Osteoblast (primary cell): Measurements from ENCODE around the gene FAM219A. TPM values are rescaled to one million over a fixed set of nuclear protein-coding genes. Genes with fewer than 3 reads are reported as not detected.

Experiments
- DNase-seq: peaks from one replicate; pipeline ENCODE4 v3.0.0; 2011; ENCODE audit warnings: low spot score, mixed read lengths; ENCODE audit not compliant: insufficient read length; ENCODE audit errors: missing footprints
- H2AFZ ChIP-seq: 2 replicates; pipeline ENCODE4 v1.6.0; 2011; ENCODE audit warnings: mild to moderate bottlenecking, low read length
- H3K27ac ChIP-seq: 2 replicates; pipeline ENCODE4 v1.5.1; 2011; ENCODE audit warnings: mild to moderate bottlenecking, low read depth, low read length, moderate library complexity
- H3K27me3 ChIP-seq: 2 replicates; pipeline ENCODE4 v1.6.0; 2012; ENCODE audit warnings: mild to moderate bottlenecking, control low read depth, inconsistent platforms, low read length, moderate library complexity; ENCODE audit not compliant: insufficient read depth
- H3K36me3 ChIP-seq: 2 replicates; pipeline ENCODE4 v1.5.1; 2011; ENCODE audit warnings: mild to moderate bottlenecking, low read length, control low read depth, moderate library complexity; ENCODE audit not compliant: insufficient read depth
- H3K4me1 ChIP-seq: 2 replicates; pipeline ENCODE4 v1.5.1; 2011; ENCODE audit warnings: mild to moderate bottlenecking, low read length, control low read depth, moderate library complexity; ENCODE audit not compliant: insufficient read depth
- H3K4me2 ChIP-seq: 2 replicates; pipeline ENCODE4 v1.6.0; 2011; ENCODE audit warnings: mild to moderate bottlenecking, low read length; ENCODE audit not compliant: insufficient read depth
- H3K4me3 ChIP-seq: fragments of 200-600 bp; sonication (generic); 3 replicates; pipeline ENCODE4 v1.5.1; 2012; ENCODE audit warnings: mild to moderate bottlenecking, low read length, inconsistent platforms; ENCODE audit not compliant: insufficient read depth
- H3K79me2 ChIP-seq: 2 replicates; pipeline ENCODE4 v1.6.0; 2012; ENCODE audit warnings: mild to moderate bottlenecking, low read length, control low read depth, inconsistent platforms; ENCODE audit not compliant: insufficient read depth
- H3K9me3 ChIP-seq: 2 replicates; pipeline ENCODE4 v1.5.1; 2011; ENCODE audit warnings: low read depth, low read length, control low read depth
- H4K20me1 ChIP-seq: 2 replicates; pipeline ENCODE4 v1.6.0; 2012; ENCODE audit warnings: mild to moderate bottlenecking, low read length, control low read depth; ENCODE audit not compliant: insufficient read depth
- CTCF ChIP-seq: IDR thresholded peaks from 2 replicates; pipeline ENCODE4 v1.5.1; 2011; ENCODE audit warnings: mild to moderate bottlenecking, low read depth, low read length, moderate library complexity; ENCODE audit errors: extremely low read depth
- total RNA-seq: library from RNA; depleted of rRNA; stranded (reverse); fragments of >200 nt; gene quantifications from 2 replicates; pipeline ENCODE4 v1.2.3, GENCODE V29; 2012

Gene FAM219A
- total RNA-seq, 1 donor: 9.4 TPM

- no peaks in the 10 kb centered on the region for H3K4me1 ChIP-seq
- H3K4me3 ChIP-seq: no peak overlapping the region
Measured at GRCh38 chr9:34387239-34387638, 71.1 kb downstream of the FAM219A start.

GRCh38 chr9:34386656-34387055 lies 71.7 kb downstream of the FAM219A start:
- no peak overlapping the region for H2AFZ ChIP-seq
- H3K36me3 ChIP-seq: no peaks in the 10 kb centered on the region
- no peaks in the 10 kb centered on the region for H3K27me3 ChIP-seq
- TF ChIP-seq CTCF: no peak
- DNase-seq: no peak
- no peak overlapping the region for H3K27ac ChIP-seq
- H3K4me3 ChIP-seq: no peak overlapping the region
- no peaks in the 10 kb centered on the region for H3K4me1 ChIP-seq
- H3K79me2 ChIP-seq: no peaks in the 10 kb centered on the region
- H3K4me2 ChIP-seq: no peak overlapping the region
- no peaks in the 10 kb centered on the region for H3K9me3 ChIP-seq
- no peaks in the 10 kb centered on the region for H4K20me1 ChIP-seq

More at GRCh38 chr9:34387239-34387638, 71.1 kb downstream of the FAM219A start:
- peak; percentile 14 for DNase-seq
- Histone ChIP-seq H3K4me2 (no peak overlapping the region), H3K79me2 (no peaks in the 10 kb centered on the region), H4K20me1 (no peaks in the 10 kb centered on the region), H3K27ac (no peak overlapping the region), H3K9me3 (no peaks in the 10 kb centered on the region), H3K36me3 (no peaks in the 10 kb centered on the region), H2AFZ (no peak overlapping the region), H3K27me3 (no peaks in the 10 kb centered on the region)
- TF ChIP-seq CTCF: no peak

- Histone ChIP-seq H3K27me3 (no peaks in the 10 kb centered on the region), H4K20me1 (no peaks in the 10 kb centered on the region), H3K4me2 (no peak overlapping the region), H3K4me1 (no peaks in the 10 kb centered on the region), H2AFZ (no peak overlapping the region), H3K79me2 (no peaks in the 10 kb centered on the region), H3K4me3 (no peak overlapping the region), H3K36me3 (no peaks in the 10 kb centered on the region), H3K27ac (no peak overlapping the region), H3K9me3 (no peaks in the 10 kb centered on the region)
- peak; percentile 57 for DNase-seq
- TF ChIP-seq CTCF: no peak
Measured at GRCh38 chr9:34385561-34386230, 72.7 kb downstream of the FAM219A start.

GRCh38 chr9:34384368-34385165 lies 73.8 kb downstream of the FAM219A start:
- no peaks in the 10 kb centered on the region for H3K9me3 ChIP-seq
- DNase-seq: peak; percentile 81

More at GRCh38 chr9:34384368-34385165, 73.8 kb downstream of the FAM219A start:
- Histone ChIP-seq H3K4me1 (peaks cover 4% of the 10 kb centered on the region), H2AFZ (no peak overlapping the region), H3K4me2 (no peak overlapping the region), H3K27me3 (no peaks in the 10 kb centered on the region), H4K20me1 (no peaks in the 10 kb centered on the region), H3K4me3 (no peak overlapping the region), H3K79me2 (no peaks in the 10 kb centered on the region), H3K36me3 (no peaks in the 10 kb centered on the region), H3K27ac (no peak overlapping the region)
- no peak for TF ChIP-seq CTCF
